Neural cell (in vitro differentiated cells): ENCODE data around the gene SERPINB8. TPM values are rescaled to one million over a fixed set of nuclear protein-coding genes. Genes with fewer than 3 reads are reported as not detected.
"Not testable (repeated sequence)": the region's sequence is repeated elsewhere in the genome, so short reads cannot be mapped to it uniquely, and the experiment has no call there.

ENCODE experiments used
- H2AFZ ChIP-seq: fragments of 200-600, 300-800 bp; sonication (generic), shearing (Covaris generic); 2 replicates; pipeline ENCODE4 v1.6.0; 2014; ENCODE audit warnings: low read depth, mild to moderate bottlenecking, antibody characterized with exemption, low read length, moderate library complexity
- H3F3A ChIP-seq: fragments of 200-600 bp; shearing (Covaris generic); 2 replicates; pipeline ENCODE4 v1.6.1; 2016; ENCODE audit warnings: mild to moderate bottlenecking, moderate library complexity, mixed read lengths, antibody characterized with exemption, low read length; ENCODE audit not compliant: insufficient read depth, poor library complexity, severe bottlenecking
- H3K27ac ChIP-seq: fragments of 200-600, 300-800 bp; sonication (generic), shearing (Covaris generic); 2 replicates; pipeline ENCODE4 v1.5.1; 2014; ENCODE audit warnings: mild to moderate bottlenecking, low read length, moderate library complexity
- H3K27me3 ChIP-seq: fragments of 300-800, 200-600 bp; sonication (generic), shearing (Covaris generic); 2 replicates; pipeline ENCODE4 v1.6.0; 2014; ENCODE audit warnings: mild to moderate bottlenecking, low read depth, low read length, moderate library complexity; ENCODE audit not compliant: insufficient read depth
- H3K36me3 ChIP-seq: fragments of 300-800, 200-600 bp; sonication (generic), shearing (Covaris generic); 2 replicates; pipeline ENCODE4 v1.5.1; 2014; ENCODE audit warnings: mild to moderate bottlenecking, antibody characterized with exemption, low read length, moderate library complexity; ENCODE audit not compliant: insufficient read depth
- H3K4me2 ChIP-seq: fragments of 300-800, 200-600 bp; sonication (generic), shearing (Covaris generic); 2 replicates; pipeline ENCODE4 v1.6.0; 2014; ENCODE audit warnings: mild to moderate bottlenecking, low read length
- H3K4me3 ChIP-seq: fragments of 300-800, 200-600 bp; sonication (generic), shearing (Covaris generic); 2 replicates; pipeline ENCODE4 v1.5.1; 2014; ENCODE audit warnings: mild to moderate bottlenecking, low read length, moderate library complexity
- H3K79me2 ChIP-seq: fragments of 200-600 bp; shearing (Covaris generic); replicated peaks from 2 replicates; pipeline ENCODE4 v1.6.0; 2014; ENCODE audit warnings: mild to moderate bottlenecking, low read length, moderate library complexity; ENCODE audit not compliant: insufficient read depth
- H3K9ac ChIP-seq: fragments of 300-800, 200-600 bp; sonication (generic), shearing (Covaris generic); 2 replicates; pipeline ENCODE4 v1.6.1; 2016; ENCODE audit warnings: mild to moderate bottlenecking, low read length, mixed read lengths
- H3K9me2 ChIP-seq: fragments of 200-600 bp; shearing (Covaris generic); 2 replicates; pipeline ENCODE4 v1.6.1; 2016; ENCODE audit warnings: mild to moderate bottlenecking, low read length, mixed read lengths; ENCODE audit not compliant: insufficient read depth
- H3K9me3 ChIP-seq: fragments of 200-600, 300-800 bp; sonication (generic), shearing (Covaris generic); 2 replicates; pipeline ENCODE4 v1.6.1; 2016; ENCODE audit warnings: mild to moderate bottlenecking, mixed run types, low read length, moderate library complexity, mixed read lengths
- H4K20me1 ChIP-seq: fragments of 200-600 bp; shearing (Covaris generic); 2 replicates; pipeline ENCODE4 v1.6.1; 2016; ENCODE audit warnings: mild to moderate bottlenecking, mixed run types; ENCODE audit not compliant: insufficient read depth
- CTCF ChIP-seq: fragments of 450-650 bp; IDR thresholded peaks from 2 replicates; pipeline ENCODE4 v1.5.1; 2014; ENCODE audit warnings: antibody characterized with exemption, mild to moderate bottlenecking, moderate library complexity; ENCODE audit not compliant: poor library complexity, severe bottlenecking
- EP300 ChIP-seq: fragments of 450-650 bp; conservative IDR thresholded peaks from 2 replicates; pipeline ENCODE4 v1.6.1; 2014; ENCODE audit warnings: antibody characterized with exemption, mild to moderate bottlenecking, moderate library complexity; ENCODE audit not compliant: poor library complexity, severe bottlenecking
- EZH2 ChIP-seq: fragments of 200-600, 300-800 bp; shearing (Covaris generic), sonication (generic); IDR thresholded peaks from 2 replicates; pipeline ENCODE4 v1.6.1; 2014; ENCODE audit warnings: antibody characterized with exemption, low read length, borderline replicate concordance, mild to moderate bottlenecking; ENCODE audit not compliant: insufficient read depth, poor library complexity, severe bottlenecking
- MXI1 ChIP-seq: fragments of 450-650 bp; conservative IDR thresholded peaks from 2 replicates; pipeline ENCODE4 v1.6.1; 2014; ENCODE audit warnings: antibody characterized with exemption, mild to moderate bottlenecking; ENCODE audit not compliant: poor library complexity, severe bottlenecking
- POLR2AphosphoS5 ChIP-seq: IDR thresholded peaks from 2 replicates; pipeline ENCODE4 v1.6.1; 2012
- RAD21 ChIP-seq: fragments of 450-650 bp; conservative IDR thresholded peaks from 2 replicates; pipeline ENCODE4 v1.6.1; 2014; ENCODE audit warnings: antibody characterized with exemption, mild to moderate bottlenecking, moderate library complexity
- REST ChIP-seq: IDR thresholded peaks from 2 replicates; pipeline ENCODE4 v1.6.1; 2012; ENCODE audit warnings: borderline replicate concordance
- SMC3 ChIP-seq: fragments of 450-650 bp; conservative IDR thresholded peaks from 2 replicates; pipeline ENCODE4 v1.6.1; 2014; ENCODE audit warnings: antibody characterized with exemption, mild to moderate bottlenecking, moderate library complexity; ENCODE audit not compliant: poor library complexity
- TAF1 ChIP-seq: IDR thresholded peaks from 2 replicates; pipeline ENCODE4 v1.6.1; 2012; ENCODE audit warnings: low read depth
- polyA plus RNA-seq: library from polyadenylated mRNA; depleted of rRNA; stranded (reverse); fragments of >200 nt; gene quantifications from 2 replicates; pipeline ENCODE4 v1.2.3, GENCODE V29; 2014

SERPINB8 gene
- polyA plus RNA-seq, 1 donor from 2014 or later = 2.0 TPM

- Histone ChIP-seq H3K4me2 (no peak overlapping the region), H4K20me1 (no peaks in the 10 kb centered on the region), H3K9me3 (no peaks in the 10 kb centered on the region), H3F3A (no peaks in the 10 kb centered on the region), H3K9me2 (no peaks in the 10 kb centered on the region), H3K9ac (no peak overlapping the region), H3K36me3 (no peaks in the 10 kb centered on the region), H3K27ac (no peak overlapping the region), H2AFZ (no peak overlapping the region), H3K79me2 (no peaks in the 10 kb centered on the region), H3K4me3 (peak overlapping the region; percentile 60), H3K27me3 (peaks cover 7% of the 10 kb centered on the region)
- no peak for TF ChIP-seq EZH2
- no peak for TF ChIP-seq CTCF
- TF ChIP-seq MXI1 = no peak
Observed at GRCh38 chr18:63936932-63937393, 32.9 kb upstream of the SERPINB8 start.

GRCh38 chr18:63940008-63940407, 29.9 kb upstream of the SERPINB8 start:
- no peaks in the 10 kb centered on the region for H3K9me3 ChIP-seq
- H4K20me1 ChIP-seq = no peaks in the 10 kb centered on the region
- H3K79me2 ChIP-seq = no peaks in the 10 kb centered on the region
- no peak overlapping the region for H3K4me3 ChIP-seq
- peaks cover 7% of the 10 kb centered on the region for H3K27me3 ChIP-seq
- H2AFZ ChIP-seq = no peak overlapping the region
- no peak overlapping the region for H3K9ac ChIP-seq
- no peaks in the 10 kb centered on the region for H3K9me2 ChIP-seq
- H3K4me2 ChIP-seq = no peak overlapping the region
- no peaks in the 10 kb centered on the region for H3F3A ChIP-seq
- no peaks in the 10 kb centered on the region for H3K36me3 ChIP-seq
- TF ChIP-seq REST (no peak), TAF1 (no peak), POLR2AphosphoS5 (no peak), MXI1 (no peak), RAD21 (no peak), CTCF (no peak), EZH2 (no peak), SMC3 (no peak), EP300 (no peak)
- H3K27ac ChIP-seq = no peak overlapping the region

- H3K27me3 ChIP-seq, H3K36me3 ChIP-seq, H3K9me2 ChIP-seq, H4K20me1 ChIP-seq, H3K4me3 ChIP-seq, H3K9ac ChIP-seq, H3K4me2 ChIP-seq, H3K79me2 ChIP-seq, H3K27ac ChIP-seq, H2AFZ ChIP-seq, H3K9me3 ChIP-seq, H3F3A ChIP-seq: not testable (repeated sequence)
Observed at GRCh38 chr18:63940543-63941050, 29.3 kb upstream of the SERPINB8 start.
